HEK293 (cell line): Measurements from ENCODE around the gene TFPT.

ENCODE experiments used
- CTCF ChIA-PET: fragments of 350-600 bp; formaldehyde crosslinking; extraction: SDS; loops from one replicate; lab custom pipeline; 2021; ENCODE audit warnings: antibody characterized with exemption; lab: Yijun Ruan, JAX
- POLR2A ChIA-PET: fragments of 300-600 bp; formaldehyde crosslinking; extraction: SDS; loops from one replicate; lab custom pipeline; 2020; ENCODE audit warnings: antibody characterized with exemption, inconsistent platforms; lab: Yijun Ruan, JAX
- H3K27ac ChIP-seq: fragments of 200-500 bp; sonication (Bioruptor generic); 2 replicates; pipeline ENCODE4 v1.5.1; 2014; ENCODE audit warnings: low read depth, low read length, control low read depth, inconsistent platforms; ENCODE audit errors: extremely low read depth
- H3K36me3 ChIP-seq, 2 experiments: fragments of 200-500 bp in 1 of 2; sonication (Bioruptor generic) in 1 of 2; 1 replicate in 1 of 2; 2 replicates in 1 of 2; pipeline ENCODE4 v1.5.1; 2014 to 2017; ENCODE audit warnings: inconsistent platforms in 2 of 2, low read length in 2 of 2; ENCODE audit not compliant: control insufficient read depth in 2 of 2, insufficient read depth in 1 of 2
- H3K4me1 ChIP-seq: fragments of 200-500 bp; sonication (Bioruptor generic); 2 replicates; pipeline ENCODE4 v1.5.1; 2014; ENCODE audit warnings: mild to moderate bottlenecking, low read length, inconsistent platforms; ENCODE audit not compliant: control insufficient read depth, insufficient read depth
- H3K4me3 ChIP-seq: 2 replicates; pipeline ENCODE4 v1.5.1; 2011; ENCODE audit warnings: low read depth, mild to moderate bottlenecking, control low read depth, low read length, moderate library complexity
- H3K9me3 ChIP-seq: fragments of 200-500 bp; sonication (Bioruptor generic); 2 replicates; pipeline ENCODE4 v1.5.1; 2014; ENCODE audit warnings: low read depth, low read length, inconsistent platforms; ENCODE audit not compliant: control insufficient read depth, insufficient read depth
- FEZF1 ChIP-seq: fragments of 450-650 bp; formaldehyde crosslinking; IDR thresholded peaks from 2 replicates; pipeline ENCODE4 v1.5.1; 2016; ENCODE audit warnings: missing biosample characterization, missing genetic modification characterization
- GLI4 ChIP-seq: fragments of 450-650 bp; formaldehyde crosslinking; IDR thresholded peaks from 2 replicates; pipeline ENCODE4 v1.5.1; 2016; ENCODE audit warnings: missing biosample characterization, missing genetic modification characterization
- GLIS2 ChIP-seq: fragments of 450-650 bp; formaldehyde crosslinking; IDR thresholded peaks from 2 replicates; pipeline ENCODE4 v1.5.1; 2016; ENCODE audit warnings: missing biosample characterization, missing genetic modification characterization
- KLF1 ChIP-seq: fragments of 450-650 bp; formaldehyde crosslinking; IDR thresholded peaks from 2 replicates; pipeline ENCODE4 v1.5.1; 2016; ENCODE audit warnings: missing biosample characterization, missing genetic modification characterization
- KLF8 ChIP-seq: fragments of 450-650 bp; formaldehyde crosslinking; IDR thresholded peaks from 2 replicates; pipeline ENCODE4 v1.5.1; 2016; ENCODE audit warnings: missing biosample characterization, missing genetic modification characterization
- MYNN ChIP-seq: fragments of 450-650 bp; formaldehyde crosslinking; IDR thresholded peaks from 2 replicates; pipeline ENCODE4 v1.5.1; 2016; ENCODE audit warnings: missing biosample characterization, missing genetic modification characterization, borderline replicate concordance
- OVOL3 ChIP-seq: fragments of 450-650 bp; formaldehyde crosslinking; IDR thresholded peaks from 2 replicates; pipeline ENCODE4 v1.5.1; 2016; ENCODE audit warnings: missing biosample characterization, missing genetic modification characterization
- SETDB1 ChIP-seq: IDR thresholded peaks from one replicate; pipeline ENCODE4 v1.6.1; 2017; ENCODE audit warnings: mild to moderate bottlenecking, low read length, moderate library complexity, mixed read lengths; ENCODE audit not compliant: insufficient read length
- SP3 ChIP-seq: fragments of 450-650 bp; formaldehyde crosslinking; IDR thresholded peaks from 2 replicates; pipeline ENCODE4 v1.5.1; 2016; ENCODE audit warnings: missing biosample characterization, missing genetic modification characterization
- YY2 ChIP-seq: fragments of 450-650 bp; formaldehyde crosslinking; IDR thresholded peaks from 2 replicates; pipeline ENCODE4 v1.5.1; 2016; ENCODE audit warnings: missing biosample characterization, missing genetic modification characterization
- ZBTB21 ChIP-seq: fragments of 450-650 bp; formaldehyde crosslinking; IDR thresholded peaks from 2 replicates; pipeline ENCODE4 v1.5.1; 2017; ENCODE audit warnings: missing biosample characterization, missing genetic modification characterization
- ZFP3 ChIP-seq: fragments of 450-650 bp; formaldehyde crosslinking; IDR thresholded peaks from 2 replicates; pipeline ENCODE4 v1.5.1; 2016; ENCODE audit warnings: low read depth, missing biosample characterization, missing genetic modification characterization
- ZNF10 ChIP-seq: fragments of 450-650 bp; formaldehyde crosslinking; IDR thresholded peaks from 2 replicates; pipeline ENCODE4 v1.5.1; 2017; ENCODE audit warnings: missing biosample characterization, missing genetic modification characterization
- ZNF16 ChIP-seq: fragments of 450-650 bp; formaldehyde crosslinking; IDR thresholded peaks from 2 replicates; pipeline ENCODE4 v1.5.1; 2016; ENCODE audit warnings: low read depth, missing biosample characterization, missing genetic modification characterization
- ZNF169 ChIP-seq: fragments of 450-650 bp; formaldehyde crosslinking; IDR thresholded peaks from 2 replicates; pipeline ENCODE4 v1.5.1; 2016; ENCODE audit warnings: missing biosample characterization, missing genetic modification characterization
- ZNF23 ChIP-seq: fragments of 450-650 bp; formaldehyde crosslinking; IDR thresholded peaks from 2 replicates; pipeline ENCODE4 v1.5.1; 2016; ENCODE audit warnings: missing biosample characterization, missing genetic modification characterization, borderline replicate concordance
- ZNF248 ChIP-seq: fragments of 450-650 bp; formaldehyde crosslinking; IDR thresholded peaks from 2 replicates; pipeline ENCODE4 v1.5.1; 2017; ENCODE audit warnings: missing biosample characterization, missing genetic modification characterization
- ZNF292 ChIP-seq: fragments of 450-650 bp; formaldehyde crosslinking; IDR thresholded peaks from 2 replicates; pipeline ENCODE4 v1.5.1; 2016; ENCODE audit warnings: low read depth, missing biosample characterization, missing genetic modification characterization, borderline replicate concordance
- ZNF302 ChIP-seq: fragments of 450-650 bp; formaldehyde crosslinking; IDR thresholded peaks from 2 replicates; pipeline ENCODE4 v1.5.1; 2016; ENCODE audit warnings: missing biosample characterization, missing genetic modification characterization, low read depth
- ZNF335 ChIP-seq: fragments of 450-650 bp; formaldehyde crosslinking; conservative IDR thresholded peaks from 2 replicates; pipeline ENCODE4 v1.5.1; 2016; ENCODE audit warnings: missing biosample characterization, missing genetic modification characterization
- ZNF354C ChIP-seq: fragments of 450-650 bp; formaldehyde crosslinking; IDR thresholded peaks from 2 replicates; pipeline ENCODE4 v1.5.1; 2016; ENCODE audit warnings: missing biosample characterization, missing genetic modification characterization, low read depth, borderline replicate concordance
- ZNF366 ChIP-seq: fragments of 450-650 bp; formaldehyde crosslinking; conservative IDR thresholded peaks from 2 replicates; pipeline ENCODE4 v1.5.1; 2016; ENCODE audit warnings: missing biosample characterization, missing genetic modification characterization
- ZNF501 ChIP-seq: fragments of 450-650 bp; formaldehyde crosslinking; IDR thresholded peaks from 2 replicates; pipeline ENCODE4 v1.5.1; 2016; ENCODE audit warnings: missing biosample characterization, missing genetic modification characterization
- ZNF514 ChIP-seq: fragments of 450-650 bp; formaldehyde crosslinking; IDR thresholded peaks from 2 replicates; pipeline ENCODE4 v1.5.1; 2016; ENCODE audit warnings: missing biosample characterization, missing genetic modification characterization
- ZNF521 ChIP-seq: fragments of 450-650 bp; formaldehyde crosslinking; IDR thresholded peaks from 2 replicates; pipeline ENCODE4 v1.5.1; 2017; ENCODE audit warnings: missing biosample characterization, mild to moderate bottlenecking, missing genetic modification characterization
- ZNF555 ChIP-seq: fragments of 450-650 bp; formaldehyde crosslinking; conservative IDR thresholded peaks from 2 replicates; pipeline ENCODE4 v1.5.1; 2017; ENCODE audit warnings: missing biosample characterization, mild to moderate bottlenecking, missing genetic modification characterization, inconsistent platforms
- ZNF585B ChIP-seq: fragments of 450-650 bp; formaldehyde crosslinking; IDR thresholded peaks from 2 replicates; pipeline ENCODE4 v1.5.1; 2016; ENCODE audit warnings: missing biosample characterization, missing genetic modification characterization
- ZNF747 ChIP-seq: fragments of 450-650 bp; formaldehyde crosslinking; IDR thresholded peaks from 2 replicates; pipeline ENCODE4 v1.5.1; 2016; ENCODE audit warnings: missing biosample characterization, missing genetic modification characterization
- ZNF768 ChIP-seq: fragments of 450-650 bp; formaldehyde crosslinking; IDR thresholded peaks from 2 replicates; pipeline ENCODE4 v1.5.1; 2018; ENCODE audit warnings: missing biosample characterization, mild to moderate bottlenecking, missing genetic modification characterization
- ZNF837 ChIP-seq: fragments of 450-650 bp; formaldehyde crosslinking; IDR thresholded peaks from 2 replicates; pipeline ENCODE4 v1.5.1; 2016; ENCODE audit warnings: missing biosample characterization, missing genetic modification characterization
- ZSCAN30 ChIP-seq: fragments of 450-650 bp; IDR thresholded peaks from 2 replicates; pipeline ENCODE4 v1.5.1; 2018; ENCODE audit warnings: missing biosample characterization, mild to moderate bottlenecking, missing genetic modification characterization, moderate library complexity
- TF ChIP-seq, protein P1 (sequence below): fragments of 450-650 bp; formaldehyde crosslinking; IDR thresholded peaks from 2 replicates; pipeline ENCODE4 v1.5.1; 2017; ENCODE audit warnings: missing biosample characterization, mild to moderate bottlenecking, missing genetic modification characterization, moderate library complexity

Gene TFPT

GRCh38 chr19:54165222-54165621 is 49.8 kb upstream of the TFPT start:
- CTCF ChIA-PET = interaction anchor here (0.6 kb wide), 3 partner anchors 11 to 28 kb away, joined by 3 to 5 read pairs (median 3); no protein-coding TSS in a partner anchor
- POLR2A ChIA-PET = interaction anchor here (1.0 to 3.6 kb wide), 2 partner anchors 24 to 28 kb away, joined by 3 to 17 read pairs; partner anchors contain the start of genes CNOT3 and MBOAT7
- no peak overlapping the region for H3K4me3 ChIP-seq

GRCh38 chr19:54164369-54165068 is 49.1 kb upstream of the TFPT start:
- H3K4me1 ChIP-seq = no peaks in the 10 kb centered on the region
- H3K36me3 ChIP-seq = no peaks in the 10 kb centered on the region
- ChIA-PET POLR2A (interaction anchor here (1.0 to 3.6 kb wide), 2 partner anchors 25 to 27 kb away, joined by 3 to 17 read pairs; partner anchors contain the start of genes CNOT3 and MBOAT7), CTCF (interaction anchor here (0.6 kb wide), 2 partner anchors 10 to 21 kb away, joined by 3 read pairs; no protein-coding TSS in a partner anchor)
- no peak overlapping the region for H3K27ac ChIP-seq
- no peaks in the 10 kb centered on the region for H3K9me3 ChIP-seq
- no peak overlapping the region for H3K4me3 ChIP-seq
- no peak for TF ChIP-seq ZNF16 (tag by site-specific recombination)
- TF ChIP-seq ZNF23 (tag by site-specific recombination) = no peak
- no peak for TF ChIP-seq ZNF335 (tag by site-specific recombination)
- TF ChIP-seq KLF8 = peak; percentile 88
- 0 out of 2 replicates have a peak, but pooled peaks have one; percentile 38 for TF ChIP-seq SP3 (tag by site-specific recombination)
- TF ChIP-seq ZNF248 = no peak
- TF ChIP-seq ZNF585B (tag by site-specific recombination) = no peak
- no peak for TF ChIP-seq FEZF1 (tag by site-specific recombination)
- peak; percentile 92 for TF ChIP-seq KLF1 (tag by site-specific recombination)
- no peak for TF ChIP-seq GLI4
- no peak for TF ChIP-seq ZNF768 (tag by site-specific recombination)
- TF ChIP-seq ZNF302 (tag by site-specific recombination) = no peak
- TF ChIP-seq, protein P1, sequence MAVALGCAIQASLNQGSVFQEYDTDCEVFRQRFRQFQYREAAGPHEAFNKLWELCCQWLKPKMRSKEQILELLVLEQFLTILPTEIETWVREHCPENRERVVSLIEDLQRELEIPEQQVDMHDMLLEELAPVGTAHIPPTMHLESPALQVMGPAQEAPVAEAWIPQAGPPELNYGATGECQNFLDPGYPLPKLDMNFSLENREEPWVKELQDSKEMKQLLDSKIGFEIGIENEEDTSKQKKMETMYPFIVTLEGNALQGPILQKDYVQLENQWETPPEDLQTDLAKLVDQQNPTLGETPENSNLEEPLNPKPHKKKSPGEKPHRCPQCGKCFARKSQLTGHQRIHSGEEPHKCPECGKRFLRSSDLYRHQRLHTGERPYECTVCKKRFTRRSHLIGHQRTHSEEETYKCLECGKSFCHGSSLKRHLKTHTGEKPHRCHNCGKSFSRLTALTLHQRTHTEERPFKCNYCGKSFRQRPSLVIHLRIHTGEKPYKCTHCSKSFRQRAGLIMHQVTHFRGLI (tag by site-specific recombination) = no peak
- TF ChIP-seq, all 188 proteins: peak for 3

More at GRCh38 chr19:54165222-54165621, 49.8 kb upstream of the TFPT start:
- no peak for TF ChIP-seq ZNF16 (tag by site-specific recombination)
- TF ChIP-seq ZNF555 = no peak
- peak; percentile 60; the same call in 1 of the 2 replicates for TF ChIP-seq ZNF10
- TF ChIP-seq ZNF747 (tag by site-specific recombination) = no peak
- TF ChIP-seq ZNF501 (tag by site-specific recombination) = no peak
- TF ChIP-seq ZNF768 (tag by site-specific recombination) = no peak
- no peaks in the 10 kb centered on the region for H3K36me3 ChIP-seq
- no peaks in the 10 kb centered on the region for H3K9me3 ChIP-seq
- no peak overlapping the region for H3K27ac ChIP-seq
- no peaks in the 10 kb centered on the region for H3K4me1 ChIP-seq

- POLR2A ChIA-PET = interaction anchor here (3.6 kb wide), 1 partner anchor 26 kb away, joined by 17 read pairs; the partner anchor contains the start of gene CNOT3
- peaks cover 4% of the 10 kb centered on the region; the same call in 1 of the 2 replicates for H3K4me1 ChIP-seq
- no peaks in the 10 kb centered on the region for H3K9me3 ChIP-seq
- peaks cover 1 to 3% of the 10 kb centered on the region in 2 experiments; a peak in 2 of 3 replicates for H3K36me3 ChIP-seq
- H3K4me3 ChIP-seq = no peak overlapping the region
- CTCF ChIA-PET = no interaction called here
- no peak overlapping the region for H3K27ac ChIP-seq
- no peak for TF ChIP-seq OVOL3 (tag by site-specific recombination)
- TF ChIP-seq ZBTB21 (tag by site-specific recombination) = no peak
- no peak for TF ChIP-seq ZNF837 (tag by site-specific recombination)
- TF ChIP-seq ZFP3 (tag by site-specific recombination) = no peak
- no peak for TF ChIP-seq YY2 (tag by site-specific recombination)
- no peak for TF ChIP-seq ZSCAN30 (tag by site-specific recombination)
- TF ChIP-seq ZNF169 (tag by site-specific recombination) = no peak
- no peak for TF ChIP-seq GLIS2 (tag by site-specific recombination)
- no peak for TF ChIP-seq FEZF1 (tag by site-specific recombination)
- no peak for TF ChIP-seq ZNF354C (tag by site-specific recombination)
- TF ChIP-seq ZNF366 (tag by site-specific recombination) = no peak
- no peak for TF ChIP-seq SETDB1
- no peak for TF ChIP-seq ZNF292 (tag by site-specific recombination)
- TF ChIP-seq MYNN (tag by site-specific recombination) = no peak
- TF ChIP-seq ZNF521 (tag by site-specific recombination) = no peak
- TF ChIP-seq ZNF248 = no peak
- TF ChIP-seq ZNF514 (tag by site-specific recombination) = no peak
These were observed 47.4 kb upstream of the TFPT start for GRCh38 chr19:54162884-54163283.
